Astrocyte (in vitro differentiated cells and primary cell): ENCODE measurements around the gene MYO15B.

Experiments
- CTCF ChIP-seq: IDR thresholded peaks from 2 replicates; pipeline ENCODE4 v1.5.1; 2011; ENCODE audit warnings: low read depth, mild to moderate bottlenecking, inconsistent platforms, low read length, moderate library complexity; ENCODE audit not compliant: insufficient read depth
- EZH2 ChIP-seq: IDR thresholded peaks from 2 replicates; pipeline ENCODE4 v1.6.1; 2012; ENCODE audit warnings: mild to moderate bottlenecking, low read length, inconsistent platforms; ENCODE audit not compliant: insufficient read depth

- no peak for TF ChIP-seq CTCF
- no peak for TF ChIP-seq EZH2
Observed at GRCh38 chr17:75576661-75577060, 10.9 kb upstream of the MYO15B start.
